Mesenchymal stem cell (in vitro differentiated cells and primary cell): ENCODE data around the gene AKAP13.
A peak's percentile ranks its signal among the peaks of the same experiment; 100 is the strongest.

Experiments used
- DNase-seq: peaks from one replicate; pipeline ENCODE4 v3.0.0-alpha.2; 2013
- H2AFZ ChIP-seq: one replicate; pipeline ENCODE4 v1.6.1; 2013; ENCODE audit warnings: low read depth, mild to moderate bottlenecking, control low read depth, inconsistent platforms, low read length, moderate library complexity
- H2AK5ac ChIP-seq: 2 replicates; pipeline ENCODE4 v1.6.1; 2013; ENCODE audit warnings: low read length, moderate library complexity, mild to moderate bottlenecking, inconsistent platforms; ENCODE audit not compliant: severe bottlenecking
- H2BK120ac ChIP-seq: one replicate; pipeline ENCODE4 v1.6.1; 2013; ENCODE audit warnings: low read depth, mild to moderate bottlenecking, inconsistent platforms, low read length, moderate library complexity
- H2BK12ac ChIP-seq, 2 experiments: one replicate each; pipeline ENCODE4 v1.6.1; 2013; ENCODE audit warnings: inconsistent platforms in 2 of 2, low read length in 2 of 2, mild to moderate bottlenecking in 2 of 2, moderate library complexity in 2 of 2, control low read depth in 1 of 2
- H2BK15ac ChIP-seq: one replicate; pipeline ENCODE4 v1.6.1; 2013; ENCODE audit warnings: mild to moderate bottlenecking, low read depth, inconsistent platforms; ENCODE audit not compliant: poor library complexity, severe bottlenecking
- H2BK5ac ChIP-seq: 2 replicates; pipeline ENCODE4 v1.6.1; 2013; ENCODE audit warnings: low read depth, mild to moderate bottlenecking, low read length, control low read depth, inconsistent platforms; ENCODE audit not compliant: poor library complexity, severe bottlenecking
- H3K14ac ChIP-seq, 2 experiments: one replicate each; pipeline ENCODE4 v1.6.1; 2013; ENCODE audit warnings: inconsistent platforms in 2 of 2, low read length in 2 of 2, control low read depth in 1 of 2, mild to moderate bottlenecking in 1 of 2, moderate library complexity in 1 of 2
- H3K18ac ChIP-seq, 2 experiments: one replicate each; pipeline ENCODE4 v1.6.1; 2013; ENCODE audit warnings: inconsistent platforms in 2 of 2, low read length in 2 of 2, control low read depth in 1 of 2, low read depth in 1 of 2, mild to moderate bottlenecking in 1 of 2
- H3K23ac ChIP-seq, 2 experiments: one replicate each; pipeline ENCODE4 v1.6.1; 2013; ENCODE audit warnings: inconsistent platforms in 2 of 2, low read length in 2 of 2, mild to moderate bottlenecking in 2 of 2, moderate library complexity in 2 of 2, control low read depth in 1 of 2
- H3K27ac ChIP-seq: 2 replicates; pipeline ENCODE4 v1.5.1; 2013; ENCODE audit warnings: mild to moderate bottlenecking, moderate library complexity, low read length, control low read depth, inconsistent platforms; ENCODE audit not compliant: poor library complexity, severe bottlenecking
- H3K27me3 ChIP-seq, 2 experiments: 2 replicates each; pipeline versions ENCODE4 v1.6.1 to v1.7.0; 2013; ENCODE audit warnings: low read length in 2 of 2, mild to moderate bottlenecking in 2 of 2, moderate library complexity in 2 of 2, control low read depth in 1 of 2, inconsistent platforms in 1 of 2; ENCODE audit not compliant: control insufficient read depth in 1 of 2, insufficient read depth in 1 of 2
- H3K36me3 ChIP-seq, 2 experiments: 2 replicates each; pipeline versions ENCODE4 v1.6.1 to v1.7.0; 2013; ENCODE audit warnings: low read length in 2 of 2, control low read depth in 1 of 2, inconsistent platforms in 1 of 2, low read depth in 1 of 2, mild to moderate bottlenecking in 1 of 2; ENCODE audit not compliant: insufficient read depth in 2 of 2, control insufficient read depth in 1 of 2
- H3K4ac ChIP-seq, 2 experiments: one replicate each; pipeline ENCODE4 v1.6.1; 2013; ENCODE audit warnings: inconsistent platforms in 2 of 2, low read length in 2 of 2, mild to moderate bottlenecking in 2 of 2, moderate library complexity in 2 of 2, control low read depth in 1 of 2, low read depth in 1 of 2
- H3K4me1 ChIP-seq: 2 replicates; pipeline ENCODE4 v1.6.1; 2013; ENCODE audit warnings: low read depth, low read length, control low read depth; ENCODE audit not compliant: control insufficient read depth, insufficient read depth
- H3K4me2 ChIP-seq: 2 replicates; pipeline ENCODE4 v1.6.1; 2013; ENCODE audit warnings: low read length, mild to moderate bottlenecking, inconsistent platforms; ENCODE audit not compliant: poor library complexity, severe bottlenecking
- H3K4me3 ChIP-seq, 2 experiments: 2 replicates each; pipeline versions ENCODE4 v1.5.1 to v1.7.0; 2013; ENCODE audit warnings: low read length in 2 of 2, mild to moderate bottlenecking in 2 of 2, control low read depth in 1 of 2, low read depth in 1 of 2; ENCODE audit not compliant: insufficient read depth in 1 of 2
- H3K79me1 ChIP-seq: replicated peaks from 2 replicates; pipeline ENCODE4 v1.6.1; 2013; ENCODE audit warnings: mild to moderate bottlenecking, control low read depth, low read length, inconsistent platforms; ENCODE audit not compliant: poor library complexity, severe bottlenecking
- H3K9ac ChIP-seq: 2 replicates; pipeline ENCODE4 v1.7.0; 2013; ENCODE audit warnings: mild to moderate bottlenecking, low read length, moderate library complexity
- H3K9me3 ChIP-seq: 2 replicates; pipeline ENCODE4 v1.7.0; 2013; ENCODE audit warnings: mild to moderate bottlenecking, low read length; ENCODE audit not compliant: control insufficient read depth
- H4K8ac ChIP-seq: one replicate; pipeline ENCODE4 v1.6.1; 2013; ENCODE audit warnings: inconsistent platforms, mild to moderate bottlenecking, low read length, moderate library complexity
- H4K91ac ChIP-seq: one replicate; pipeline ENCODE4 v1.6.1; 2013; ENCODE audit warnings: mild to moderate bottlenecking, low read length, inconsistent platforms
- whole genome bisulfite sequencing: methylation state at CpG from one replicate; pipeline ENCODE4 v1.1.7; 2013; ENCODE audit warnings: mixed read lengths; 5-methylcytosine and 5-hydroxymethylcytosine counted together

Gene AKAP13

GRCh38 chr15:85764649-85765277, 384.4 kb downstream of the AKAP13 start:
- H3K4me3 ChIP-seq, result peak overlapping the region in 1 of 2 experiments; percentile 17
- H3K9ac ChIP-seq, result no peak overlapping the region
- H3K4me2 ChIP-seq, result no peak overlapping the region
- peaks cover 53% of the 10 kb centered on the region for H3K79me1 ChIP-seq
- no peak overlapping the region for H2AK5ac ChIP-seq
- H2AFZ ChIP-seq, result no peak overlapping the region
- no peaks in the 10 kb centered on the region for H3K9me3 ChIP-seq
- H3K18ac ChIP-seq, result no peak overlapping the region
- no peak overlapping the region for H2BK12ac ChIP-seq
- no peak overlapping the region for H2BK5ac ChIP-seq
- H3K4ac ChIP-seq, result no peak overlapping the region
- H3K4me1 ChIP-seq, result peaks cover 49% of the 10 kb centered on the region
- DNase-seq, result no peak
- no peak overlapping the region for H3K14ac ChIP-seq
- H3K27me3 ChIP-seq, result no peaks in the 10 kb centered on the region
- H3K27ac ChIP-seq, result no peak overlapping the region
- 62% methylated on average over 3 of the region's 3 CpGs for WGBS
- no peak overlapping the region for H3K23ac ChIP-seq
- H3K36me3 ChIP-seq, result peaks cover 0 to 32% of the 10 kb centered on the region in 2 experiments
- no peak overlapping the region for H2BK15ac ChIP-seq
- no peak overlapping the region for H4K8ac ChIP-seq
- H2BK120ac ChIP-seq, result no peak overlapping the region
- peak overlapping the region; percentile 12 for H4K91ac ChIP-seq

GRCh38 chr15:85766001-85766831, 385.8 kb downstream of the AKAP13 start:
- Histone ChIP-seq H3K36me3 (peaks cover 0 to 23% of the 10 kb centered on the region in 2 experiments), H3K9ac (no peak overlapping the region), H2BK15ac (no peak overlapping the region), H3K4me1 (peaks cover 60% of the 10 kb centered on the region), H2BK12ac (no peak overlapping the region), H3K4me3 (no peak overlapping the region), H3K14ac (no peak overlapping the region), H3K18ac (no peak overlapping the region), H3K9me3 (no peaks in the 10 kb centered on the region), H2AFZ (no peak overlapping the region), H2BK5ac (no peak overlapping the region), H3K4ac (no peak overlapping the region), H3K27me3 (no peaks in the 10 kb centered on the region), H3K4me2 (no peak overlapping the region), H2AK5ac (no peak overlapping the region), H2BK120ac (no peak overlapping the region), H4K91ac (no peak overlapping the region), H3K23ac (no peak overlapping the region), H3K27ac (no peak overlapping the region), H3K79me1 (peaks cover 50% of the 10 kb centered on the region), H4K8ac (no peak overlapping the region)
- WGBS, result 87% methylated on average over 24 of the region's 24 CpGs
- no peak for DNase-seq

- Histone ChIP-seq H3K9ac (no peak overlapping the region), H3K27ac (no peak overlapping the region), H3K4me3 (no peak overlapping the region), H2BK15ac (no peak overlapping the region), H3K36me3 (peaks cover 0 to 20% of the 10 kb centered on the region in 2 experiments), H3K14ac (no peak overlapping the region), H3K4ac (peak overlapping the region in 1 of 2 experiments; percentile 13), H2BK12ac (no peak overlapping the region), H3K9me3 (no peaks in the 10 kb centered on the region), H3K23ac (no peak overlapping the region), H3K4me2 (no peak overlapping the region), H3K79me1 (peaks cover 54% of the 10 kb centered on the region), H2BK120ac (no peak overlapping the region), H2AFZ (no peak overlapping the region), H3K4me1 (peaks cover 58% of the 10 kb centered on the region), H3K18ac (no peak overlapping the region), H3K27me3 (no peaks in the 10 kb centered on the region), H4K8ac (no peak overlapping the region), H2BK5ac (no peak overlapping the region), H2AK5ac (no peak overlapping the region), H4K91ac (no peak overlapping the region)
- no peak for DNase-seq
- 93% methylated on average over 26 of the region's 26 CpGs for WGBS
Measured at GRCh38 chr15:85767785-85768529, 387.6 kb downstream of the AKAP13 start.
